Smooth muscle cell of the brain vasculature (primary cell): ENCODE measurements around the gene SIDT1.
A peak's percentile ranks its signal among the peaks of the same experiment; 100 is the strongest.
"Not testable (repeated sequence)": the region's sequence is repeated elsewhere in the genome, so short reads cannot be mapped to it uniquely, and the experiment has no call there.

Experiments used
- DNase-seq: peaks from one replicate; pipeline ENCODE4 v3.0.0-alpha.2; 2012; ENCODE audit warnings: low read depth, low spot score

The SIDT1 gene

DNA sequence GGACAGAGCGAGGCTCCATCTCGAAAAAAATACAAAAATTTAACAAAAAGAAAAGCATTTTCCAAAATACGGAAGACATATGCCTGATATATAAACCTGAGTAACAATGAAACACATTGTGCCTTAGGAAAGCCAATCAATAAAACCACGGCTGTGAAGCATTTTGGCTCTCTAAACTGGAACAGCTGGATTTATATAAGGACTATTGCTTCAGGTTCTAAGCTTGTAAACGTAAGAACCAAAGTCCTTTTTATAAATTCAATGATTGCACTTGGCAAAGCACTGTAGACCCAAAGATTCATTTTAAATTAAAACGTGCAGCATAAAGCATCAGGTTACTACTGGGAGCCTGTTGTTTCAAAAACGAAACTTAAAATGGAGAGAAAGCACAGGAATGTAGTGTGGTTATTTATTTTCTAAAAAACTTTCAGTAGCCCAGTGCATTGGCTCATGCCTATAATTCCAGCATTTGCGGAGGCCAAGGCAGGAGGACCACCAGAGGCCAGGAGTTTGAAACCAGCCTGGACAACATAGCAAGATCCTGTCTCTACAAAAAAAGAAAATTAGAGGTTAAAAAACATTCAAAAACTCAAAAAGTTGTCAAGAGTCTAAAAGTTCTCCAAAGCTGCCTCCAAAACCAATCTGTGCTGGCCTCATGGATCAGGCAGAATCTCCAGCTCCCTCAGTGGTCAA is 102.6 kb downstream of the SIDT1 start:
- no peak for DNase-seq

DNA sequence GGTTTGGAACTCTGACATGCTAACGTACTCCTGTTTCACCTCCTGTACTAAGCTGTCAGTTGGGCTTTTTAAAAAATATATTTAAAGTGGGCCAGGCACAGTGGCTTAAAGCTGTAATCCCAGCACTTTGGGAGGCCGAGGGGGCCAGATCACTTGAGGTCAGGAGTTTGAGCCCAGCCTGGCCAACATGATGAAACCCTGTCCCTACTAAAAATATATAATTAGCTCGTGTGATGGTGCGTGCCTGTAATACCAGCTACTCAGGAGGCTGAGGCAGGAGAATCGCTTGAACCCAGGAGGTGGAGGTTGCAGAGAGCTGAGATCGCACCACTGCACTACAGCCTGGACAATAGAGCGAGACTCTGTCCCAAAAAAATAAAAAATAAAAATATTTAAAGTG is 103.7 kb downstream of the SIDT1 start:
- not testable (repeated sequence) for DNase-seq

DNA sequence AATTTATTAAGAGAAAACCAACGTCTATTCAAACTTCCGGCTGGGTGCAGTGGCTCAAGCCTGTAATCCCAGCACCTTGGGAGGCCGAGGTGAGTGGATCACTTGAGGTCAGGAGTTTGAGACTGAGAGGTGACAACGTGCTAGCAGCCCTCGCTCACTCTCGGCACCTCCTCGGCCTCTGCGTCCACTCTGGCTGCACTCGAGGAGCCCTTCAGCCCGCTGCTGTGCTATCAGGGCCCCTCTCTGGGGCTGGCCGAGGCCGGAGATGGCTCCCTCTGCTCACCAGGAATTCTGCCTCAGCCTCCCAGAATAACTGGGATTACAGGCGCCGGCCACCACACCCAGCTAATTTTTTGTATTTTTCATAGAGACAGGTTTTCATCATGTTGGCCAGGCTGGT is 105.4 kb downstream of the SIDT1 start:
- DNase-seq: no peak

DNA sequence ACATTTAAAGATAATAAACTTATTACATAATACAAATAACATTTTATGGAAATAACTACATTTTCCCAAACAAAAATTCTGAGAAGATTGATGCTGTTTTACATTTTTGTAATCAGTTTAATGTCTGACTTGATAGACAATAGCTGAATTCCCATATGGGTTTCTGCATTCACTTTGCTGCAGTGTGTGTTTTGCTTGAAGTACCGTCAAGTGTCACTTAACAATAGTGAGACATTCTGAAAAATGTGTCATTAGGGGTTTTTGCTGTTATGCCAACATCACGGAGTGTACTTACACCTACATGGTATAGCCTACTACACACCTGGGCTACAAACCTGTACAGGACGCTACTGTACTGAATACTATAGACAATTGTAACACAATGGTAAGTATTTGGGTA is 106.6 kb downstream of the SIDT1 start:
- no peak for DNase-seq

DNA sequence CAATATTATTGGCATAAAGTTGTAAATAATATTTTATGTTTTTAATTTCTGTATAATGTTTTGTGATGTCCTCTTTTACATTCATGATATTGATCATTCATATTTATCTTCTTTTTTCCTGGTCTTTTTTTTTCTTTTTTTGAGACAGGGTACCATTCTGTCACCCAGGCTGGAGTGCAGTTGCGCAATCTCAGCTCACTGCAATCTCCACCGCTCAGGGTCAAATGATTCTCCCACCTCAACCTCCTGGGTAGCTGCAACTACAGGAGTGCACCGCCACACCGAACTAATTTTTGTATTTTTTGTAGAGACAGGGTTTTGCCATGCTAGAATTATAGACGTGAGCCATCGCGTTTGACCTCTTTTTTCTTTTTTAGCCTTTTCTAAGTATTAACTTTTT is 111.2 kb downstream of the SIDT1 start:
- DNase-seq: no peak

DNA sequence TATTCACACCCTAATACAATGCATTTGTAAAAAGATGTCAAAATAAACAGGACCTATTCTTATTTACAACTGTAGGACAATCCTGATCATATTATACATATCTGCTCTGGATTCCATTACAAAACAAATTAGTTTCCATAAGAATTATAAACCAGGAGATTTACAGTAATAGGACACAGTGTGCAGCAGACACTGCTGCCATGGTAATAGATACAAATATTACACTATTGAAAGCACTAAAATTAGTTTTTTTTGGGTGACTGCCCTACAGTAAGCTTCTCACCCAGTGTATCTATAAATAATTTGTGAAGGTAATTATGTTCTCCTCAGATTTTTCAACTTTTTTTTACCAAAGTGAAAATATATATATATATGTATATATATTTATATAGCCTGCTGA is 116.2 kb downstream of the SIDT1 start:
- DNase-seq: no peak

DNA sequence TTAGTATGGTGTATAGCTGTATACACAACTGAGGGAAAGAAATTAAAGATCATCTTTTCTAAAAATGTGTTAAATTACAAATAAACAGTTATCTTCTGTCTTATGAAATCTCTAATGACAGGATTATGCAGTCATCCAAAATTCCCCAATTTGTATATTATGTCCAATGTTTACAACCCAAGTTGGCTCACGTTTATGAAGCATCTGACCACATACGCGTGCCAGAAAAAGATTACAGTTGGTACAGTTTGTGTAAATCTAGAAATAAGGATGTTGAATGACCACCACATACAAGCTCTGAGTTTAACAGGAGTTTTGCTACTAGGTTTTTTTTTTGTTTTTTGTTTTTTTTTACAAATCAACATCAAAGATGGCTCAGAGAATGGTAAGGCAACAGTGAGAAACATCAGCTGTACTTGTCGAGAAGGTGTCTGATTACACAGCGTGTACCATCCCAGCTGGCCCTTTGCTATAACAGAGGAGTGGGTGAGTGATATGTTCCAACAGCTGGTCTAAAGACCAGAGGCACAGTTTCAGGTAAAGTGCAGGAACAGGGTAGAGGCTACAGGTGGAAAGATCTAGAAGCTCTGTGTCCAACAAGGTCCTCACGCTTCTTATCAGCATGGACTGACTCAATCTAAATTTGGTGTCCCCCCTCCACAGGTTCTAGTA is 117.0 kb downstream of the SIDT1 start:
- DNase-seq: no peak

DNA sequence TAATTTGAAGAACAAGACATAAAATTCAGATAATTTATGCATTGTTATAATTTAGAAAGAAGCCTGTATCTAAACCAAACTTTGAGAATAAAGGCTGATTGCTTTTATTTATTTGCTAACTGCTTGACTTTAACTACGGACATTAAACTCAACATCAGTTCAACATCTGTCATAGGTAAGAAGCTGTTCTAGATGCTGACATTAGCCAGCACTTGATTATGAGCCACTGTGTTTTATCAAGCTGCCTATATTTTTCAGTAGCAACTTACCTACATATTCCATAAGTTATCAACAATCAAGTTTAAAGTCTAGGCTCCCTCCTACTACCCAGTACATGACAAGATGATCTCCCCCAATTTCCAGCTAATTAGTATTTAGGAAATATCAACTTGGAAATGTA is 122.0 kb downstream of the SIDT1 start:
- DNase-seq: no peak

DNA sequence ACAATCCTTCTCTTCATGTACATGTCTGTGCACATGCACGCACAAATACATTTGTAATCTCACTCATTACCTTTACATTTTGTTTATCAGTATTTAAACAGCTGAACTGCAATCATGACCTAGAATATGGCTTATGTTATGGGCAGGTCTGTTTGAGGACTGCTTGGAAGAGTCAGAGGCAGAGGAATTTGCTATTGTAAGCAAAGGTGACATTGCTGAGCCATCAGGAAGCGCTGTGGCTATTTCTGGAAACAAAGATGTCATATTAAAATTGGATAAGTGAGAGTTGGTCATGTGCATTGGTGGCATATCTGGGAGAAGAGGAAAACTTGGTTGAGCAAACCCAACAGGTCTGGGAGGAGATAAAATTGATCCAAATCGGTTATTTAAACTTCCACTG is 122.5 kb downstream of the SIDT1 start:
- no peak for DNase-seq

DNA sequence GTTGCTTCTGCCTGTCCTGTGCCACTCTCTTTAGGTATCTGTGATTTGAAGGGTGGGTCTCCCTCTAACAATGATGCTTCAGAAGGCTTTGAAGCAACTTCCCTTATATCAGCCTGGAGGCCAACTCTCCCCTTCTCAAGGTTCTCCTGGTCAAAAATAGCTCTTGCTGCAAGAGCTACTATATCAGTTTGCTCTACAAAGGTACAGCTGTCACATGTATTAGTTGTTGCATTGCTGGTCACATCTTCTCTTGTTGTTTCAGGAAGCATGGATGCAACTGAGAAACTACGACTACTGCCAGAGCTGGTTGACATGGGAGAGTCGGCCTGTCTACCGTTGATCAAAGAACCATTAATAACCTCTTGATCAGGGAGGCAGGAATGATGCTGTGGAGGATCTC is 125.8 kb downstream of the SIDT1 start:
- no peak for DNase-seq

DNA sequence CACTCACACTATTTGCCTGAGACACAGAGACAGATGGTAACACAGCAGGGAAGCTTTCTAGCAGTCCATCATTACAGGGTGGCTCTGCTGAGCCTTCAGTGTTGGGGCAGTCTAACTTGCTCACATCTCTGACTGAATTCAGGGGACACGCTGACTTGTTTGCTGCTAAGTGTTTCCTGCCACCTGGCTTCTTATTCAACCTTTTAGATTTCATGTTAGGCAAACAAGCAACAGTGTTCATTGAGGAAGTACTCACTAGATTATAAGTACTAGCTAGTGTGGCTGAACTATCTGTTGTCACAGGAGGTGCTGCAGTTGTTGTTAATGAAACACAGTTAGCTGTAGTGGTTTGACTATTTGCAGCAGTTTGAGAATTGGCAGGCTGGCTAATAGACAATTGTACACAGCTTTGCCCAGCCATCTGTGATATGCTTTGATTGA is 126.8 kb downstream of the SIDT1 start:
- no peak for DNase-seq

DNA sequence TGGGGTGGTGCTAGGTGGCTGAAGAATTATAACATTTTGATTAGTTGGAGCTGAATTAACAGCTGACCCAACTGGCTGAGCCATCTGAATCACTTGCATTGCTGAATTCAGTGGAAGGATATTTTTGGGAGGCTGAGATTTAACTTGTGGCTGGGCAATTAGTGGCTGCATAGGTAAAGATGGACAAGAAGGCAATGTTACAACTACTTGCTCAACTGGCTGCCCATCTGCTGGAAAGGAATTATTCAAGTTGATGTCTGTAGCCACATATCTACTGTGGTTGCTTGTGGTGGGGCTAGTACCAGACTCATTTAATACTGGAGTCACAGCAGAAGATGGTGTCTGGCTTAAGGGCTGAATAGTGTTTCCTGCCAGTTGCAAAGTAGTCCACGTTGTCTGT is 127.6 kb downstream of the SIDT1 start:
- no peak for DNase-seq

DNA sequence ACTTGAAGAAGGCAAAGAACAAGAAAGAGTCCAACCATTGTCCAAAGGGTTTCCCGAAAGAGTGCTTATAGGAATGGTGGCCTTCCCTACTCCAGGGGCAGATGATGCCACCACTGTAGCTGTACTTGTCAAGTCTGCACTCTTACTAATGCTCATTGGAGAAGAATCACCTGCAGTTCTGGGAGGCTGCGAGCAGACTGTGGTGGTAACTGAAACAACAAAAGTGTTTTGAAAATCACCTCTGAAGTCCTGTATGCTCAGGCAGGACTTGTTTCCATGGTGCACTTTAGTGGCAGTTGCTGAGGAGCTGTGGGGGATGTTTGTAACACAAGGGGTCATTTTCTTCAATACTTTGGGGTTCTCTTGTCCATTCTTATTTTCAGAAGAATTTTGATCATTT is 128.1 kb downstream of the SIDT1 start:
- no peak for DNase-seq

DNA sequence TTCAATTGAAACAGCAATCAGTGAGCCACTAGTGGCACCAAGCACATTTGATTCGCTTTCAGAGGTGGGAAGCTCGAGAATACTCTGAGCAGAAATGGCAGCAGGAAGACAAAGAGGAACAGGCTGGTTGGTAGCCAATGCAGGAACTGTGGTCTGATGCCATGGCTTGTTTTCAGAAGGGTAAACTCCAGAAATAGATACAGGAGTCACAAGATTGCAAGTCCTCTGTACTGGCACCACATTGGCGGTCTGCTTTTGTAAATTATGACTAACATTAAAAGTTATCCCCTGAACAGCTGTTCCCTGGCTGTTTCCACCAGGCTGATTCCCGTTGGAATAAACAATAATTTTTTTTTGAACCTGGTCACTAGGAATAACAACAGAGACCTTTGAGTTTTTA is 128.5 kb downstream of the SIDT1 start:
- no peak for DNase-seq

DNA sequence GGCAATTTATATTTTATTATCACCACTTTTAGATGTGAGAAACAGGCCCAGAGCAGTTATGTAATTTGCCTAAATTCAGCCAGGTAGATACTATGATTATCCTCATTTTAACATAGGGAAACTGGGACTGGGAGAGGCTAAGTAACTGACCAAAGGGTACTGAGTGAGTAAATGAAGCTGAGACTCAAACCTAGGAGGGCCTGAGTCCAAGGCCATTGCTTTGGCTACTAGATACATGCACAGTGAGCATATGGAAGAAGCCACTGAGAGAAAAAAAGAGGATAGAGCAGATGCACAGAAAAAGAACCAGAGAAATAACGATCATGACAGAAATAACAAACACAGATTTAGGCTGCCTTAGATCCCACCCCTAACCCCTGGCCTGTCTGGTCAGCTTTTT is 130.5 kb downstream of the SIDT1 start:
- DNase-seq: no peak

DNA sequence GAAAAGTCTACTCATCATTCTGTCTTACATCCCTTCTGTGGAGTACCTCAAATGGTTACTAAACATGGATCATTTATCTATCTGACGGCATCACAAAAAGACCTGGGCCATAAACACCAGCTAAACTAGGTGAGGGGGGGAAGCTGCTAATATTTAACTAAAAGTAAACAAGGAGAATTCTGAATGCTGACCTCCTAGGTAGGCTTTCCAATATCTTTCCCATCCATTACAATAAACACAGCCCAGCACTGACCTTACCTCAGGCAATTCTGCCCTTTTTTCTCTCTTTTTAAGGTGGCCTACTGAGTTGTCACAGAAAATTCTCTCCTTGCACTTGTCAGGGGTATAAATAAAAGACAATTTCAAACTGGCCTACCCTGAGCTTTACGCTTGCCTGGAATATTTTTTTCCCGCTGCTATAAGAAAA is 131.0 kb downstream of the SIDT1 start:
- no peak for DNase-seq

DNA sequence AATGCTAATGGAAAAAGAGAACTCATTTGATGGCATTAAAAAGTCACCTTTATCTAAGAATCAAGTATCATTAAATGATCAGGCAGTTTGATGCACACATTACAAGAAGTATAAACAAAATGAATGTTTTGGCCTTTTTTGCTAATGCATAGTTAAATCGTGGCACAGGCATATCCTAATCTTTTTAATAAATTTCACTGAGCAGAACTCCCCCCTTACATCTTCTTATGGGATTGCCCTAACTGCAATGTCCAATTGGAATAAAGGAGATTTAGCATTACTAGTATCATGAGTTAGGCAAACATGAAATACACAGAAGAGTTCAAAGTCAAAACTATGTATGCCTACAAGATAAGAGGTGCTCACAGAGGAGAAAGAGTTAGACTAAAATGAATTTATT is 131.4 kb downstream of the SIDT1 start:
- DNase-seq: no peak

DNA sequence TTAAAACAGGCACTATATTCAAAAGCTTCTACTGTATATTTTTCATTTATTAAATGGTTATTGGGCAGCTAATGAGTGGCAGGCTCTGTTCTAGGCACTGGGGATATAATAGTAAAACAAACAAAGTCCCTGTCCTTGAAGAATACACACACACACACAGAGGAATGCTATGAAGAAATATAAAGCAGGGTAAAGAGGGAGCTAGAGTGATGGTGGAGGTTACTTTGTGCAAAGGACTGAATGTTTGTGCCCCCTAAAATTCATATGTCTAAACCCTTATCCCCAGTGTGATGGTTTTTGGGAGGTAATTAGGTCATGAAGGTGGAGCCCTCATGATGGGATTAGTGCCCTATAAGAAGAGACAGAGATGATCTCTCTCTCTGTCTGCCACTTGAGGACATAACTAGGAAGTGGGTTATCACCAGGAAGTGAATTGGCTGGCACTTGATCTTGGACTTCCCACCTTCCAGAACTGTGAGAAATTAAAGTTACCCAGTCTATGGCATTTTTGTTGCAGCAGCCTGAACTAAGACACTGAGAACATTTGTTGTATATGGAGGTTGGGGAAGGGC is 132.3 kb downstream of the SIDT1 start:
- no peak for DNase-seq

DNA sequence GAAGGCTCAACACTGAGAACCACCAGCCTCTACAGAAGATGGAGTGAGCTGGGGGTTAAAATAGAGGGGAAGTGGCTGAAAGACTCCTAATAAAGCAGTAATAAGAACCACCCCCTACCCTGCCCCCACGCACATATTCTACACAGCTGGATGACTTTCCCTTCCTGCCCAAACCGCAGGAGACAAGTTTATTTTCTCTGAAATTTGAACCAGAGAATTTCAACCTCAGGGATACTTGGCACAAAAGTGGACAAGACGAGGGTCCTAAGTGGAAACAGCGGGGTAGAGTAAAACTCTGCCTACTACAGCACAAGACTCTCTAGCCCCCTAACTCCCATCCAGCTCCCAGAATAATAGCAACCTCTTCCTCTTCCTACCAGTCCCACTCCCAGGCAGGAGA is 135.7 kb downstream of the SIDT1 start:
- peak; percentile 65 for DNase-seq

DNA sequence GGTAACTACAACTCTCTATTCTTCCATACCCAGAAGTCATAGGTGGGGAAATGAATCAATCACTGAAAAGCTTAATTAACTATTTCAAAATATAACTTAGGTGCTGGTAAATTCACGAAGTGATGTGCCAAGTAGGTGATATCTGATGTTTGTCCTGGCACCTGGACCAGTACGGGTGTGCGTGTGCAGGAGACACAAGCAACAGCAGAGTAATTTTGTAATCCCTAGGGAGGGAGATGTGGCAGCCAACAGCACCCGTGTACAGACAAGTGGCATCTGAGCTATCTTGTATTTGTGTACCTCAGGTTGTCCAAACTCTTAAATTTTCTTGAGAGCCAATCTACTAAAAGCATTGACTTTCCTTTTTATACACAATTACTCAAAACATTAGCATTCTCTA is 141.2 kb downstream of the SIDT1 start:
- no peak for DNase-seq

DNA sequence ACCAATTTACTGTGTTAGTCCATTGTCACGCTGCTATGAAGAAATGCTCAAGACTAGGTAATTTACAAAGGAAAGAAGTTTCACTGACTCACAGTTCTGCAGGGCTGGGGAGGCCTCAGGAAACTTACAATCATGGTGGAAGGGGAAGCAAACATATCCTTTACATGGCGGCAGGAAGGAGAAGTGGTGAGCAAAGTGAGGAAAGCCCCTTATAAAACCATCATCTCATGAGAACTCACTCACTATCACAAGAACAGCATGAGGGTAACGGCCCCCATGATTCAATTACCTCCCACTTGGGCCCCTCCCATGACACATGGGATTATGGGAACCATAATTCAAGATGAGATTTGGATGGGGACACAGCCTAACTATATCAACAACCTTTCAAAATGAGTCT is 143.9 kb downstream of the SIDT1 start:
- no peak for DNase-seq

DNA sequence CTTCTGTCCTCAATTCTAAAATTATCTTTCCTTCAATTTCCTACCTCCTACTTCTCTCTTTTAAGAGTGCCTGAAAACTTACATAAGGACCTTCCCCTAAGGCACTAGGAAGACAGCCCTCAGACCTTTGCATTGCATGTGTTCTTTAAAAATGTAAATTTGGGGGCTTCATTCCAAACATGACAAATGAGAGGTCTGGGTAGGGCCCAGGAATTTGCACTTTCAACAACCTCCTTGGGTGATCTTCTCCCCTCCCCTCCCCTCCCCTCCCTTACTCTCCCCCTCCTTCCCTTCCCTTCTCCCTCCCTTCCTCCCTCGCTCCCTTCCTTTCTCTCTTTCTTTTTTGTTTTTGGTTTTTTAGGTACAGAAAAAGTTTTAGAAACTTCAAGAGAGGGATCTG is 145.4 kb downstream of the SIDT1 start:
- DNase-seq: no peak

DNA sequence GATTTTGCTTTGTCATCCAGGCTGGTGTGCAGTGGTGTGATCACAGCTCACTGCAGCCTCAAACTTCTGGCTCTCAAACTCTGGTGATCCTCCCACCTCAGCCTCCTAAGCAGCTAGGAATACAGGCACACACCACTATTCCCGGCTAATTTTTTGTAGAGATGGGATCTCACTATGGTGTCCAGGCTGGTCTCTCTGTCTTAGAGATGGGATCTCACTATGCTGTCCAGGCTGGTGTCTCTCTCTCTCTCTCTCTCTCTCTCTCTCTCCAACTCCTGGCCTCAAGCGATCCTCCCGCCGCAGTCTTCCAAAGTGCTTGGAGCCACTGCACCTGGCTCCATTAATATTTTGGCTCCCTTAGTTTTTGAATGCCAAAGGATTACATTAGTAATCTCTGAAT is 146.4 kb downstream of the SIDT1 start:
- no peak for DNase-seq
